Neural crest cell (in vitro differentiated cells): ENCODE results near the gene SLC7A9. TPM values are rescaled to one million over a fixed set of nuclear protein-coding genes. Genes with fewer than 3 reads are reported as not detected.
"Not testable (repeated sequence)": the region's sequence is repeated elsewhere in the genome, so short reads cannot be mapped to it uniquely, and the experiment has no call there.

Source experiments
- DNase-seq: peaks from one replicate; pipeline ENCODE4 v3.0.0; 2021; ENCODE audit warnings: low read depth, mixed read lengths, low spot score
- H3K27ac Mint-ChIP-seq: one replicate; pipeline ENCODE4 v1.8.0; 2021; ENCODE audit warnings: mild to moderate bottlenecking, mixed read lengths; ENCODE audit not compliant: unreplicated experiment
- H3K27me3 Mint-ChIP-seq: 2 replicates; pipeline ENCODE4 v1.8.0; 2021; ENCODE audit warnings: low read depth, mild to moderate bottlenecking, mixed read lengths
- H3K36me3 Mint-ChIP-seq: 2 replicates; pipeline ENCODE4 v1.8.0; 2021; ENCODE audit warnings: low read depth, mild to moderate bottlenecking, mixed read lengths
- H3K4me1 Mint-ChIP-seq: 2 replicates; pipeline ENCODE4 v1.8.0; 2021; ENCODE audit warnings: mixed read lengths
- H3K4me3 Mint-ChIP-seq: one replicate; pipeline ENCODE4 v1.8.0; 2021; ENCODE audit warnings: mild to moderate bottlenecking, mixed read lengths
- H3K9me3 Mint-ChIP-seq: 2 replicates; pipeline ENCODE4 v1.8.0; 2021; ENCODE audit warnings: mixed read lengths
- CTCF ChIP-seq: fragments of 200-600 bp; sonication (generic); conservative IDR thresholded peaks from 2 replicates; pipeline ENCODE4 v1.5.0; 2021; ENCODE audit warnings: antibody characterized with exemption, mild to moderate bottlenecking
- total RNA-seq: library from RNA; stranded (reverse); gene quantifications from 2 replicates; pipeline ENCODE4 v1.2.1, GENCODE V29; 2021

SLC7A9 gene
- total RNA-seq, 1 donor from 2014 or later = 0.49 TPM

DNA sequence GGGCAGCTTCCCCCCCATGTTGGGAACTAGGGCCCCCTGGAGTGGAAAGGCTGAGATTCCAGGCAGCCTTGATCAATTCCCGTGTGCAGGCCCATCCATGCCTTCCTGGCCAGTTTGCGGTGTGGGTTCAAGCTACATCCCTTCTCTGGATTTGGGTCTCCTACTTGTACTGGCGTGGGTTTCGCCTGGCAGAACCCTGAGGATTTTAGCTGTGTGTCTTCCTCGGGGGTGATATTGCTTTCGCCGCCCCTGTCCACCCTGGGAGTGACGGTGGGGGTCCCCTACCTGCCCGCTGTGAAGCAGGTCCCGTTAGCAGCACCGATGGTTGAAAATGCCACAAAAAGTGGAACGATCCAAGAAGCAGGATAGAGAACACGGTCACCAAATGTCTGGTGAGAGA lies 11.4 kb downstream of the SLC7A9 start:
- no peak overlapping the region for H3K4me3 Mint-ChIP-seq
- DNase-seq = no peak
- H3K9me3 Mint-ChIP-seq = no peaks in the 10 kb centered on the region
- no peaks in the 10 kb centered on the region for H3K27me3 Mint-ChIP-seq
- no peak overlapping the region for H3K27ac Mint-ChIP-seq
- no peak for TF ChIP-seq CTCF
- no peaks in the 10 kb centered on the region for H3K4me1 Mint-ChIP-seq
- H3K36me3 Mint-ChIP-seq = no peaks in the 10 kb centered on the region

- Mint-ChIP-seq H3K27me3 (no peaks in the 10 kb centered on the region), H3K4me1 (no peaks in the 10 kb centered on the region), H3K4me3 (no peak overlapping the region), H3K9me3 (no peaks in the 10 kb centered on the region), H3K36me3 (no peaks in the 10 kb centered on the region), H3K27ac (no peak overlapping the region)
- TF ChIP-seq CTCF = no peak
- no peak for DNase-seq
Measured at GRCh38 chr19:32857584-32857983, 12.0 kb downstream of the SLC7A9 start.

GRCh38 chr19:32856818-32857217 lies 12.7 kb downstream of the SLC7A9 start:
- H3K27me3 Mint-ChIP-seq, H3K9me3 Mint-ChIP-seq, H3K4me1 Mint-ChIP-seq, H3K36me3 Mint-ChIP-seq, DNase-seq, H3K27ac Mint-ChIP-seq, H3K4me3 Mint-ChIP-seq: not testable (repeated sequence)

GRCh38 chr19:32852216-32852615 lies 17.4 kb downstream of the SLC7A9 start:
- DNase-seq = no peak
- Mint-ChIP-seq H3K9me3 (no peaks in the 10 kb centered on the region), H3K4me1 (no peaks in the 10 kb centered on the region), H3K4me3 (no peak overlapping the region), H3K36me3 (no peaks in the 10 kb centered on the region), H3K27me3 (no peaks in the 10 kb centered on the region), H3K27ac (no peak overlapping the region)
- no peak for TF ChIP-seq CTCF

- not testable (repeated sequence) for H3K9me3 Mint-ChIP-seq, H3K27me3 Mint-ChIP-seq, DNase-seq, H3K4me1 Mint-ChIP-seq, H3K27ac Mint-ChIP-seq, H3K4me3 Mint-ChIP-seq, H3K36me3 Mint-ChIP-seq
Measured at GRCh38 chr19:32848035-32848434, 21.5 kb downstream of the SLC7A9 start.

GRCh38 chr19:32843716-32844245 lies 25.8 kb downstream of the SLC7A9 start:
- peaks cover 13% of the 10 kb centered on the region for H3K9me3 Mint-ChIP-seq
- H3K36me3 Mint-ChIP-seq = peaks cover 15% of the 10 kb centered on the region

More at GRCh38 chr19:32843716-32844245, 25.8 kb downstream of the SLC7A9 start:
- no peak overlapping the region for H3K27ac Mint-ChIP-seq
- DNase-seq = no peak
- no peak overlapping the region for H3K4me3 Mint-ChIP-seq
- no peak for TF ChIP-seq CTCF
- H3K27me3 Mint-ChIP-seq = no peaks in the 10 kb centered on the region
- no peaks in the 10 kb centered on the region for H3K4me1 Mint-ChIP-seq
